Epithelial cell of esophagus (primary cell): ENCODE measurements around the gene ATRN.

ENCODE experiments used
- DNase-seq: peaks from one replicate; pipeline ENCODE4 v3.0.0; 2010; ENCODE audit warnings: low read depth
- H3K4me3 ChIP-seq: 2 replicates; pipeline ENCODE4 v1.5.1; 2011; ENCODE audit warnings: mild to moderate bottlenecking, low read length, control low read depth
- CTCF ChIP-seq: IDR thresholded peaks from 2 replicates; pipeline ENCODE4 v1.5.1; 2011; ENCODE audit warnings: low read depth, mild to moderate bottlenecking, low read length, control low read depth, inconsistent platforms; ENCODE audit not compliant: insufficient read depth; ENCODE audit errors: missing control alignments

ATRN gene

DNA sequence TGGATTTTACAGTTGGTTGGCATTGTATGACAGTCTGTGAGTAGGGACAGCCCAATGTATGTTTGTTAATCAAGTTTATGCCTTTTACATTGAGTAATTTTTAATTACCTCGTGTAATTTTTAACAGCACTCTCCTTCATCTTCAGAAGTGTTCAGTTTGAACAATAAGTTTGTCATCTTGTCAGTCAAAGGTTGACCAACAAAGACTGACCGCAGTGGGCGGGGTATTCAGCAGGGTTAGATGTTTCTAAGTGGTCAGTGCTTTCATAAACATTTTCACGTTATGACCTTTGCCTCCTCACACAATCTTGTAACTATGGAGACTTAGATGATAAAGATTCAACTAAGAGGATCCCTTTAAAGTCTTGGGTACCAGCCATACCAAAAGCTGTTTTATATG is 151.6 kb downstream of the ATRN start:
- TF ChIP-seq CTCF = no peak
- no peak overlapping the region for H3K4me3 ChIP-seq
- DNase-seq = no peak

- TF ChIP-seq CTCF = no peak
- no peak for DNase-seq
- no peak overlapping the region for H3K4me3 ChIP-seq
Observed at GRCh38 chr20:3627476-3627875, 156.7 kb downstream of the ATRN start.

DNA sequence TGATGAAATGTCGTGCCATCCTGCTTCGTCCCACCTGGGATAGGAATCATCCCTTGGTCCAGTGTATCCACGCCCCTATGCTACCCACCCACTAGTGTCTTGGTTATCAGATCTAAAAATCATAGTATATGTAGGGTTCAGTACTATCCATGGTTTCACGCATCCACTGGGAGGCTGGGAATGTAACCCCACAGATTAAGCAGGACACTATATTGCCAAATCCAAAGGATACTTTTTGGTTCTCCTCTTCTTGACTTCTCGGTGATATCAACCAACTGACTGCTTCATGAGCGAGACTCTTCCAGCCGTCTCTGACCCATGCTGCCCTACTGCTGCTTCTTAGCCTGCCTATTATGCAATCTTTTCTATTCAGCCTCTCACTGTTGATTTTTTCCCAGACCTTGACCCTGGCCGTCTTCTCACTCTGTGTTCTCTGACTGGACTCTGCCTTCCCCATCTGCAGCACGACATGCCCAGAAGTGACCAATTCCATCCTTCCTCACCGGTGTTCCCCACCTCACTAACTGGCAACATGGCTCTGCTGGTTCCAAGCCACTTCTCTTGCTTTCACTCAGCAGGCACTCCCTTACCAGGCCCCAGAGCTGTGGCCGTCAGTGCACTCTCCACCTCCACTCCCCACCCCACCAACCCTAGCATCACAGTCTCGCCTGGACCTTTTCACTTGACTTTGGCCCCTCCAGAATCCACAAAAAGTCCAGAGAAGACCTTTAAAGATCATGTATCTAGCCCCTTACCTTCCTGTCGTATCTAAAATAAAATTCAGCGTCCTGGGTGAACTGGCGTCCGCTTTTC is 157.9 kb downstream of the ATRN start:
- no peak overlapping the region for H3K4me3 ChIP-seq
- TF ChIP-seq CTCF = no peak
- DNase-seq = no peak

- TF ChIP-seq CTCF = no peak
- DNase-seq = no peak
- H3K4me3 ChIP-seq = no peak overlapping the region
Observed at GRCh38 chr20:3629893-3630292, 159.1 kb downstream of the ATRN start.

DNA sequence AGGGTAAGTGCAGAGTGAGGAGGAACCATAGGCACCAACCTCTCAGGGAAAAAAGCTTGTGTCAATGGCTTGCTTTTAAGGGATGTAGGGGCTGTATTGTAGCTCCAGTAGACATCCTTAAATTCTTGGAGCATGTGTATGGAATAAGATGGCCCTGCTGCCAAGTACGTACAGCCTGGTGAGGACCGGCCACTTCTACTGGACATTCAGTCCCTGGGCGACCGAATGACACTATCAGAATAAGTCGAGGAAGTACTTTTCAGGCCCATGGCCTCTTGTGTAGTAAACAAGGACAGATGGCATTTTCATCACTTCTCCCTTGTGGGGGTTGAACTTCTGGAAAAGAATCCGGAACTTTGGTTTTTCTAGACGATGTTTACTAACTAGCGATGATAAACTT is 159.6 kb downstream of the ATRN start:
- DNase-seq = no peak
- no peak for TF ChIP-seq CTCF
- H3K4me3 ChIP-seq = no peak overlapping the region

DNA sequence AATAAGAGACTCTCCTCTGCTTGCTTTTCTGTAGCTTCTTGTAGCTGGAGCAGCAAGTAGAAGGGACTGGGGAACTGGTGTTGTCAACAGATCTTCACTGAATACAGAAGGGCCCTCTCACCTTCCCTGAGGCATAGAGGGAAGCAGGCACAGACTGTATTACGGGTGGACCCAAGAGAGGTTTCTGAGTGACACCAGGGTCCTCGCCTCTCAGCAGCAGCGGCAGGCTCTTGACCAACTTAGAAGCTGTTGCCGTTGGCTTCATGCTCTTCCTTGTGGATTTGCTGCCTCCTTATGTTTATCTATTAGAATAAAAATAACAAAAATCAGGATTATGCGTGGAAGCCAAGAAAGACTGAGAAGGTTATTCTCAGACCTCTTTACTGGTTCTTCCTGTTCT is 160.7 kb downstream of the ATRN start:
- no peak for DNase-seq
- no peak overlapping the region for H3K4me3 ChIP-seq
- no peak for TF ChIP-seq CTCF
